HG03108 (cell line): ENCODE results near the gene ZNF664.

ENCODE experiments used
- ATAC-seq: cut with Tn5 transposase; IDR thresholded peaks from one replicate; pipeline ENCODE4 v1.9.1; 2021; ENCODE audit warnings: moderate library complexity; ENCODE audit not compliant: unreplicated experiment

ZNF664 gene

DNA sequence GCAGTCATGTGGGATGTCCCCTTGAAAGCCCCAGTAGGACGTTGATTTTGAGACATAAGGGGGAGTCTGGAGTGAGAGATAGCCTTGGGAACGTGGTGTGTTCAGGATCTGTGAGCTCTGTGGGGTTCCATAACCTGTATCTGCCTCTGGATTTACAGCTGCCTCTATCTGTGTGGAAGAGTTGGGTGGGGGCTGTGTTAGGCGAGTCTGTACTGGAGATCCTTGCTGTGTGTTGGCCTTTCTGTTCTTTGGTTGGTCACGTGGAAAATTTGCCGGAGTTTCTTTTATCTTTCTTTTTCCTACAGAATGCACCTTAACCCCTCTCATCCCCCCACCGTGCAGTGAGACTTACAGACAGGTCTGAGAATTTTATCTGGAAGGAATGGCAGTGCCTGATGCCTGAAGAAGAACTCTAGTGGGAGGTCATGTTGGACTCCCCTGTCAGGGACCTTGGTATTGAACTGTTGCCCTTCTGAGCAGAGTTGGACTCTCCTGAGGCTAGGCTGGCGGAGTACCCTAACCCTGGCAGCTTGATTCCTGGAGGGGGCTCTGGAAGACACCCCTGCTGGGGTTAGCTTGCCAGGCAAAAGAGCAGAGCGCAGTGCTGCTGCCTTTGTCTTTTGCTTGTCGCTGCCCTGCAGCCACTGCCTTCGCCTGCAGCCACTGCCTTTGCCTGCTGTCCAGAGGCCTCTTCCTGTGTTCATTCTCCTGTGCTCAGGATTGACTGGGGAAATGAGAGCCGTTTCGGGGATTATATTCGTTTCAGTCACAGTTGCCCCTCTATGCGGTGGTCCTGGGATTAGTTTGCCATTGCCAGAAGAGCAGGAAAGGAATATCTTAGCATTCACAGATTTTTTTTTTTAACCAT is 34.1 kb downstream of the ZNF664 start:
- no peak for ATAC-seq

DNA sequence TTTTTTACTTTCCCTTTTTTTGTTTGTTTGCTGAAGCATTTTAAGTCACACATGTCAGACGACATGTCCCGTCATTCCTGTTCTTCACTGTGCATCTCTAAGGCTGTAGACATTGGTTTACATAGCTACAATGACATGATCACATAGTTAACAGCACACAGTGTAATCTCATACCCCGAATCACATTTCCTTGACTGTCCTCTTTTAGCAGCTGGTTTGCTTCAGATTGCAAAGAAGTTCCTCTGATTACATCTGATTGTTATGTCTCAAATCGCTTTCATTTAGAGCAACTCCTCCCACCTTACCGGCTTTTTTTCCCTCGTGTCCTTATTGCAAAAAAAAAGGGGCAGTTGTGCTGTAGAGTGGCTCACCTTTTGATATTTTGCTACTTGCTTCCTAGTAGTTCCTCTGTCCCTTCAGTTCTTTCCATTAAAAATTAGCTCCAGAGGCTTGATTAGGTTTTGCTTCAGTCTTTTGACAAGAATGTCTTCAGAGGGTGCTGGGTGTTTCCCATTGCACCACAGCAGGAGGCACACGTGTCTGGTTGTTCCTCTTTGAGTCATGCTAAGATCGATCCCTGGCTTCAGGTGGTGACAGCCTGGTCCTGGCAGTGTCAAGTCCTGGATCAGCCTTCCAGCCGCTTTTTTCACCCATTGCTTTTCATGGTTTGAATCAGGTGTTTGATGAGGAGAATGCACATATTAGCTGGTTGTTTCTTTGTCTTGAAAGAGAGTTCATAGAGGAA is 35.0 kb downstream of the ZNF664 start:
- ATAC-seq: no peak

GRCh38 chr12:124008595-124008994 is 35.6 kb downstream of the ZNF664 start:
- no peak for ATAC-seq

- ATAC-seq: no peak
Measured at GRCh38 chr12:124009781-124010180, 36.8 kb downstream of the ZNF664 start.

- ATAC-seq: no peak
Measured at GRCh38 chr12:124010687-124011086, 37.7 kb downstream of the ZNF664 start.

- ATAC-seq: no peak
Measured at GRCh38 chr12:124011435-124012115, 38.6 kb downstream of the ZNF664 start.

GRCh38 chr12:124013073-124013472 is 40.1 kb downstream of the ZNF664 start:
- no peak for ATAC-seq

DNA sequence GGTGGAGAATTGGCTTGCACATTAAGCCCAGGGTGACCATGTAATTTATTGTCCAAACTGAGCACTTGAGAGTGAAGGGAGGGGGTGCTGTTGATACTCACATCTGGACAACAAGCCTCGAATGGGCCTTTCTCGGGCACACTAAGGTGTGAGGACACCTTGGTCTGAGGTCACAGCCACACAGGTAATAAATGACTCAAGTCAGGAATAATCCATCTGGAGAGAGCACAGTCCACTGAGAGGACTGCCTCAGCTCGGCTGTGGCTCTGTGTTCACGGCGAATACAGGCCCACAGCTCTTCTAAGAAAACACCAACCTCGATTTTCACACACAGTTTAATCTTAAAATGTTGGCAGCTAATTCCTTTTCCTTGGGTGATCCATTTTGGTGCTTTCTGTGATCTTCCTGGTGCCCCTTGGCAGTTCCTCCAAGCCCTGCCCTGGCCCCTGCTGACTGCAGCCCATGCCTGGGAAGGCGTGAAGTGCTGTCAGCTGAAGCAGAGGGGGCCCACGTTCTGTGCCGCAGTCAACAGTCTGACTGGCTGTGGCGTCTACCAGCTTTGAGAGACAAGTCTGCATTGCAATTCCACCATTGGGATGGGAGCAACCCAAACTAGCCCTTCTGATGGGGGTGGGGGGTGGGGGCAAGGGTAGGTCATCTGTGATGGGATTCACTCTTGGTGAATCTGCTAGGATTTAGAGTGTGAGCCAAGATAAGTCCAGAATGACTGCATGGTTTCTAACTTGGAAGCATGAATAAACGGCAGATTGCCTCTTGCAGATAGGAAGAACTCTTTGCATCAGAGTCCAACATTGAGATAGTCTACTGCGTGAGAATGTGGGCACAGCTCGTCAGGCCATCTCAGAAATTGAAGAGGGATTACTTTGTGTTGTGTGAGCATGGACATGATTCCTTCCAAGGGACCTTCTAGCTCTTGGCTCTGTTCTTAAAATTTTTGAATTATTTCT is 42.8 kb downstream of the ZNF664 start:
- no peak for ATAC-seq

GRCh38 chr12:124017064-124017463 is 44.0 kb downstream of the ZNF664 start:
- no peak for ATAC-seq

DNA sequence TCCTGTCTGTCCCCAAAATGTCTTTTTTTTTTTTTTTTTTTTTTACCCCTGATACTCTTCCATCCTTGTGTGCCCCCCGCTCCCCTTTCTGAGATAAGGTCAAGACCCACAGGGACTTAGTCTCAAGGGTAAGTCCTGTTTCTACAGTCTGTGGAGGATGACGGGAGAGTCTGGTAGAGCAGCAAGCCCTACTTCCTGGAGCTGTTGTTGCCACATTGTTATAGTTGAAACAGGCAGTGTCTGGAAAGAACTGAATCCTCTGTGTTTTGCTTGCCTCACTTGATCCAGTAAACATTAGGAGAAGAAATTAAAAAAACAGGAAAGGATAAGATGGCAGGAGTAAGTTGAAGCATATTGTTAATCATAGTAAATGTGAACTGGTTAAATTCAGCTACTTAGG is 45.5 kb downstream of the ZNF664 start:
- ATAC-seq: no peak

DNA sequence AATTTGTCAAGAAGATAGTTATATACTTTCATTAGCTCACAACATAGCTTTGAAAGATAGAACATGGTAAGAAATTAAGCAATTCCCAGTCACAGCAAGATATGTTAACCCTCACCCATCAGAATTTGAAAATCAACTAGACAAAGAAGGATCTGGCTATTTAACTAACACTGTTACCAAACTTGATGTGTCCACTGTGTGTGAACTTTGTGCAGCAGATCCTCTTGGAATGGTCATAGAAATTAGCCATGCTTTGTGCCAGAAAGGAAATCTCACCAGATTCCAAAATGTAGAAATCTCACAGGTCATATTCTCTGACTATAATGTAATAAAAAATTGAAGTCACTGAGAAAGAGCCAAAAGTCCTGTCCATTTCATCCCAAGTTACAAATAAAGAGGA is 46.1 kb downstream of the ZNF664 start:
- ATAC-seq: no peak

GRCh38 chr12:124020514-124020949 is 47.5 kb downstream of the ZNF664 start:
- no peak for ATAC-seq

DNA sequence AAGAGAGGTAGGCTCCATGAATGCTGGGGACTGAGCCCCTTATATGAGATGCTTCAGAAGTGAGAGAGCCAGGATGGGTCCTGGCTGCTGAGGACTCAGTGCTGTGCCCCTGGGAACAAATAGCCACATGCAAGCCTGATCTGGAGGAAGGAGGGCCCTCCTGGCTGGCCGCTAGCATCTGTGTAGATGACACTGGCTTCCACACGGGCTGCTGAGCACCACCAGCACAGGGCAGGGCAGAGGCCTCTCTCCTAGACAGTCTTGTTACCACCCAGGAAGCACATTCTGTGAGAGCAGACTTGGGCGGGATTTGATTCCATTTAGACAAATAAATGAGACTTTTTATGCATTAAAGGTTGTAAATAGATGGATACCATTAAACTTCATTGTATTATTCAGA is 48.0 kb downstream of the ZNF664 start:
- no peak for ATAC-seq

DNA sequence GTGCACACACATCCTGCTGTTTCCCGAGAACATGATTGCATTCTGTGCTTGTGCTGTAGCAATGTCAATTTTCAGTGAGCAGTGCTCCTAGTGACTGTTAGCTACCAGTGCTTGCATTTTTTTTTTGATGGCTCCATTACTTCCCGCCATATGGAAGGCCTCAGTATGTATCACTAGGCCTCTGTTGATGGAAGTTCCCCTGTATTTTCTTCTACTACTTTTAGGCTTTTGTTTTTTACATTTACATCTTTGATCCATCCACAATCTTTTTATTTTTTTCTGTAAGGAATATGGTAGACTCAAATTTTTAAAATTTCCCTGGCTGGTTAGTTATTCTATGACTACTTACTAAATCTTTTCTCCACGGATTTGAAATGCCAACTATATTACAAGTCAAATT is 49.1 kb downstream of the ZNF664 start:
- no peak for ATAC-seq

DNA sequence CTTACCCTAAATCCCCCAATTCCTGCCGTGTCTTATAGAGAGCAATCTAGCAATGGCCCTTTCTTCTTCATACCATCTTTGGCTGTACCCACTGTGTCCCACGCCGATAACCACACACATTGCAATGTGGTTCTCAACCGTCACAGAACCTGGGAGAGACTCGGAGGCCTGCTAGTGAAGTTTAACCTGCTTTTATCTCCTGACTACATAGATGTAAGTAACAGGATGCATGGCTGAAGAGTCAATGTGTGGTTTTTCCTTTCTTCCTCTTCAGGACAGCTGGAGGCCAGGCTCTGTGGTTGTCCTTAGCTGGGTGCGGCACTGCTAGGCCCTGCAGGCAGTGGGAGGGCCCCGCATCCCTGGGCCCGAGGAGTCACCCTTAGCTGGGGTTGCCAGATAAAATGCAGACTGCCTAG is 51.3 kb downstream of the ZNF664 start:
- no peak for ATAC-seq

DNA sequence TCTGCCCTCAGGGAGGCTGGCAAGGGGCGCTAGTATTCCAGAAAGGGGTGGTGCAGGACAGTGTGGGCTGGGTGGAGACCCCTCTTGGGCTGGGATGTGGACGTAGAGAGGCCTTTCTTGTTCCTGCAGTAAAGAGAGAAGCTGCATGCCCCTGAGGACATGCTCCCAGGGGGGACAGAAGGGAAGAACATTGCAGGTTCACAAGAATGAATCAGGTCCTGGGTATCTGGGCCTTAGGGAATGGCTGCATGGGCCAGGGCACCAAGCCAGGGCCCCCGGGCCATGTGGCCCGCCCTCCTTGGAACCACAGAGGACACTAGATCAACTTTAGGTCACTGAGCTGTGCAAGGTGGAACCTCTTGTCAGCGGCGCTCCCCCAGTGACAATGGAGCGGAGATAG is 51.8 kb downstream of the ZNF664 start:
- no peak for ATAC-seq

GRCh38 chr12:124025661-124026060 is 52.6 kb downstream of the ZNF664 start:
- no peak for ATAC-seq

GRCh38 chr12:124026755-124027745 is 54.0 kb downstream of the ZNF664 start:
- no peak for ATAC-seq
